Suprapubic skin (tissue), 3 donors: Measurements from ENCODE around the gene CACNG6.

Source experiments
- CTCF ChIP-seq, 2 donors: fragments of 200-600 bp in 1 of 2; fragments of 450-650 bp in 1 of 2; sonication (generic) in 1 of 2; IDR thresholded peaks; one replicate each; pipeline ENCODE4 v1.5.1; 2016 to 2019; ENCODE audit warnings: antibody characterized with exemption in 2 of 2, mild to moderate bottlenecking in 1 of 2, moderate library complexity in 1 of 2
- EP300 ChIP-seq: sonication (generic); formaldehyde crosslinking; IDR thresholded peaks from one replicate; pipeline ENCODE4 v1.6.1; 2017; ENCODE audit warnings: antibody characterized with exemption
- POLR2A ChIP-seq, 2 donors: fragments of 450-650 bp; IDR thresholded peaks; one replicate each; pipeline ENCODE4 v1.6.1; 2017; ENCODE audit warnings: antibody characterized with exemption in 2 of 2, mild to moderate bottlenecking in 2 of 2, moderate library complexity in 2 of 2

- TF ChIP-seq EP300 (no peak), CTCF (IDR thresholded peaks at IDR 0.05) (no peak), POLR2A (IDR thresholded peaks at IDR 0.05) (no peak)
Measured at GRCh38 chr19:53992815-53993214, 1.4 kb downstream of the CACNG6 start.
